ENCODE data around the gene FAAP20.

GRCh38 chr1:2156866-2157265 lies 37.7 kb downstream of the FAAP20 start:
- TF ChIP-seq, protein P1, sequence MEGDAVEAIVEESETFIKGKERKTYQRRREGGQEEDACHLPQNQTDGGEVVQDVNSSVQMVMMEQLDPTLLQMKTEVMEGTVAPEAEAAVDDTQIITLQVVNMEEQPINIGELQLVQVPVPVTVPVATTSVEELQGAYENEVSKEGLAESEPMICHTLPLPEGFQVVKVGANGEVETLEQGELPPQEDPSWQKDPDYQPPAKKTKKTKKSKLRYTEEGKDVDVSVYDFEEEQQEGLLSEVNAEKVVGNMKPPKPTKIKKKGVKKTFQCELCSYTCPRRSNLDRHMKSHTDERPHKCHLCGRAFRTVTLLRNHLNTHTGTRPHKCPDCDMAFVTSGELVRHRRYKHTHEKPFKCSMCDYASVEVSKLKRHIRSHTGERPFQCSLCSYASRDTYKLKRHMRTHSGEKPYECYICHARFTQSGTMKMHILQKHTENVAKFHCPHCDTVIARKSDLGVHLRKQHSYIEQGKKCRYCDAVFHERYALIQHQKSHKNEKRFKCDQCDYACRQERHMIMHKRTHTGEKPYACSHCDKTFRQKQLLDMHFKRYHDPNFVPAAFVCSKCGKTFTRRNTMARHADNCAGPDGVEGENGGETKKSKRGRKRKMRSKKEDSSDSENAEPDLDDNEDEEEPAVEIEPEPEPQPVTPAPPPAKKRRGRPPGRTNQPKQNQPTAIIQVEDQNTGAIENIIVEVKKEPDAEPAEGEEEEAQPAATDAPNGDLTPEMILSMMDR (IDR thresholded peaks at IDR 0.05; ENCODE audit: insufficient read depth, low read length, poor library complexity, severe bottlenecking) = no peak
- no peak for TF ChIP-seq EZH2phosphoT487 (conservative IDR thresholded peaks at IDR 0.05; ENCODE audit: low read length)
